ENCODE results near the gene CST5.
"Not testable (repeated sequence)": the region's sequence is repeated elsewhere in the genome, so short reads cannot be mapped to it uniquely, and the experiment has no call there.

Gene CST5
- total RNA-seq, result 0 reads per million in 2 experiments

- no peak for DNase-seq (ENCODE audit: low read depth)
Observed at GRCh38 chr20:23879328-23879798, at the start of gene CST5. Gene CST5, minus strand, starts transcription at chr20:23879748. Its CDS starts 72 bp downstream, at chr20:23879676.

GRCh38 chr20:23928788-23929187, 49.2 kb upstream of the CST5 start:
- DNase-seq (ENCODE audit: low read depth), result peak; percentile 30

- no peak for DNase-seq (ENCODE audit: low read depth)
Observed at GRCh38 chr20:23928353-23928752, 48.8 kb upstream of the CST5 start.

DNA sequence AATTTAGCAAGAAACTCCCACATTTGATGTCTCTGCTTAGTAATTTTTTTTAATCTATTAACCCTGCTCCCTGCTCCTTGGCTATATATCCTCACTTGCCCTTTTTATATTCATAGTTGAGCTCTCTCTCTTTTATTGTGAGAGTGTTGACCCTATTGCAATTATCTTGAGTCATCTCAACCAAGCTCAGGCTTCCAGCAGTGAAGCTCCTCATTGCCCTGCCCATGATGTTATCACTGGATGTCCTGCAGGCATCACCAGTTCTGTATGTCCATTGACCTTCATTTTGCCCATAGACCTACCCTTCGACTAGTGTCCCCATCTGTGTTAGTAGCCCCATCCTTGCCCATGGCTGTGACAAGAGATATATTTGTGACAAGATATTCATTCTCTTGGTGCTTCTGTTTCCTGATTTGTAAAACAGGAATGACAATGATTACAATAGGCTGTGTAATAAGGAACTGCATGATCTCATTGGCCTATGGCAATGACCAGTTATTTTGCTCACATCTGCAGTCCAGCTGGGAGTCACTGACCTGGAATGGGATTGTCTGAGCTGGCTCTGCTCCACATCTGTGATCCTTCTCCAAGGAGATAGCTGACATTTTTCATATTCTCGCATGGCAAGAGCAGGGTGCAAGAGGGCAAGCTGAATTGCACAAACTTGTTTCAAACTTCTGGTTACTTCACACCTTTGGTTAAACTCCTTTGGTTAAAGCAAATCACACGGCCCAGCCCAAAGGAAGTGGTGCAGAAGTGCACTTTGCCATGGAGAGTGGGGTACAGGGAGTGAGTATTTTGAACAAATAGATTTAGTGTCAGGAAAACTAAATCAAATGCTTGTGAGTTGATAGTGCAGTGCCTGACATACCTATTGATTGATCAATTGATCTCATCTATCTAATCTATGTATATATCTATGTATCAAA, 47.7 kb upstream of the CST5 start:
- no peak for DNase-seq (ENCODE audit: low read depth)

- no peak for DNase-seq (ENCODE audit: low read depth)
Observed at GRCh38 chr20:23926526-23926880, 47.0 kb upstream of the CST5 start.

DNA sequence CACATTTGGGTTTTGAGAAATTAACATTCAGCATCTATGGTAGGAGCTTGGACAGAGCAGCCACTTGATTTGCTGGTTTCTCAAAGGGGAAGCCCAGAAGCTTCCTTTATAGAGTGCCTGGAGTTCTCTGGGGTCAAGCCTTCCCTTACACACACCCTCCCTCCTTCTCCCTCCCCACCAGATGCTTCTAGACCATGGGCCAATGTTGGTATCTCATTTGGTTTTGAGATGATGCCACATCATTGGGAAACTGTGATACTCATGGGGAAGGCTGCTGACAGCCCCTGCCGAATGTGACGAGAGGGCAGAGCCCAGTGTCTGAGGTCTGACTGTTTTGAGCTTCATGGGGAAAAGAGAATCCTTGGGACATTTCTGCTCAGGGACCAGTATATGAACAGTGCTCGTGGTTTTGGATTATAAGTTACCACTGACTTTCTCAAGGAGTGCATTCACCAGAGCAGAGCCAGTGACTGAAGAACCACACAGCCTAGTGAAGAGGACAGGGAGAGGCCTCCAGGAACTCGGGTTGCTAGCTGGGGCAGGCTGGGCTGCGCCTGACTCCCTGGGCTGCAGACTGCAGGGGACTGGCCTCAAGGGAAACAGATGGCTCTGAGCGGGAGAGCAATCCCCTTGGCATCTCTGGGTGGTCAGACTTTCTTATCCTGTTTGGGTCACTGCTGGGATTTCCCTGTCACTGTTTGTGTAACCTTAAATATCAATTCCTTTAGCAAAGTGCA, 46.4 kb upstream of the CST5 start:
- no peak for DNase-seq (ENCODE audit: low read depth)

GRCh38 chr20:23924751-23925150, 45.2 kb upstream of the CST5 start:
- DNase-seq (ENCODE audit: low read depth), result no peak

DNA sequence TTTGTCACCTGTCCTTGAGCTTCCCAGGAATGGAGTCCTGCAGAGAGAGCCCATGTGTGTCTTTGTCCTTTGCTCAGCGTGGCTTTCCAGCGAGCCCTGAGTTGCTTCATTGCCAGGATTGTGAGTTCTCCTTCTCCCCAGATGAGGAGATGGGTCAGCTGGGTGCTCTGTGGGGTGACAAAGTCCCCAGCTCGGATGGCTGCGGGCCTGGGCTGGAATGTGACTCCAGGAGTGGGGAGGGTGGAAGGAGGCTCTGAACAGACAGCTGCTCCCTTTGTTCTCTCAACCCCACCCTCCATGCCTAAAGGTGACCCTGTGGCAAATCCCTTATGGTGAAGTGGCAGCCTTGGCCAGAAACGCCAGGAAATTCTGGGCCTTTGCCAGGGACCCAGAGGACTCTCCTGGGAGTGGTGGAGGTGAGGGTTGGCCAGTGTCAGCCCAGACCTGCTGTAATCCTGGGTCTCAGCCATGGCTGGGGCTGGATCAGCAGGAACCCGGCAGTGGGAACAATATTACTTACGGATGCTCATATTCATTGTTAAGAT, 44.4 kb upstream of the CST5 start:
- no peak for DNase-seq (ENCODE audit: low read depth)

DNA sequence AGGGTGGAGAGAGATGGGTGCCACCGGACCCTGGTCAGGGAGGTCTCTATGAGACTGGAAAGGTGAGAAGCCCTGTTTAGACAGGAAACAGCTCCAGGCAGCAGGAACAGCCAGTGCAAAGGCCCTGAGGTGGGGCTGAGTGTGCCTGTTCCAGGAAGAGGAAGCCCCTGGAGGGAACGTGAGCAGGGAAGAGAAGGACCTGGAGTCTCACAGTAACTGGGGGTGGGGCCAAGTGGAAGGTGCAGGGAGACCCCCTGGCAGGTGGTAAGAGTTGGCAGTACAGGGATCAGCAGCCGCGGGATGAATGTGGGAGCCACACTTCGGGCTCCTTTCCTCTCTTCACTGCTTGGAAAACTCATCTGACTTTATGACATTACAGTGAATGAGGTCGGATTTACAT, 43.8 kb upstream of the CST5 start:
- no peak for DNase-seq (ENCODE audit: low read depth)

- DNase-seq (ENCODE audit: low read depth), result no peak
Observed at GRCh38 chr20:23920408-23921325, 41.1 kb upstream of the CST5 start.

DNA sequence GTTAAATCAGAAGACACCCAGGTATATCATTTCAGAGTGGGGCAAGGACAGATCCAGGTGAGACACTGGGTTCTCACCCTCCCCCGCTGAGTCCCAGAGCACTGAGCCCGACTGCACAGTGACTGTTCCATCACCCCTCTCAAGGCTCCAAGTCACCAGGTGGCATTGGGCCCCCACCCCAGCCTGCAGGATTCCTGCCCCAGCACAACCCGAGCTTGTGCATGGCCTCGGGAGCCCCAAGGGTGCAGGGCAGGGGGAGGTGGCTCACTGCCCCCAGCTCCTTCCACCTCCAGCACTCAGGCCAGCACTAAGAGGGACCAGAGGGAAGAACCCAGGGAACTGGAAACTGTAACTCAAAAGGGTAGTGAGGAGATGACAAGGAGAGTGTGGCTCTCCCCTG, 39.3 kb upstream of the CST5 start:
- DNase-seq (ENCODE audit: low read depth), result no peak

GRCh38 chr20:23918101-23918862, 38.7 kb upstream of the CST5 start:
- DNase-seq (ENCODE audit: low read depth), result no peak

DNA sequence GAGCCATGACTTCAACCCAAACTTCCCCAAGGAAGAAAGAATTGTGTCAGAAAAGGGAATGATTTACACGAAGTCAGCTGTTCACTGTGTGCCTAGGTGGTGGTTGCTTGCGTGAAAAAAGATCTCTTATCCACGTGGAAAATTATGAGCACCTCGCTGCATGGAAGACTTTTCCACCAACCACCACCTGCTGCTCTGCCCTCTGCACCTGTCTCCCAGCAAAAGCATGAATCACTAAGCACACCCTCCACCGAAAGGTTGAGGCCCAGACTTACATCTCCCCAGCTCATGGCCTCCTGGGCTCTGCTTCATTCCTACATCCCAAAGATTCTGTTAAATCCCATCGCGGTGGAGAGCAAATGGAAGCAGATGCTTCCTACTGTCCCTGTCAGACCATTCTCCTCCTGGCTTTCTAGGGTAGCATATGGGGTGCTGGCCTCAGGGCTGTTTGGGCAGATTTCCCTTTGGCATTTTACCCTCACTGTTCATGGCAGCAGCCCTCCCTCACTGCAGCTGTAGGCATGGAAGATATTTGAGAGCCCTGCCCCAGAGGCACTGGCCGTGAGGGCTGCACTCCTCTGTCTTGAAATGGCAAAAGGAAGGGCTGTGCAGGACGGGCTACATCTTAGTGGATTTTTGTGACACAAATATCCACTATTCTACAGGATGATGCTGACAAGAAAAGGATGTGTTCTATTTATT, 37.6 kb upstream of the CST5 start:
- no peak for DNase-seq (ENCODE audit: low read depth)

DNA sequence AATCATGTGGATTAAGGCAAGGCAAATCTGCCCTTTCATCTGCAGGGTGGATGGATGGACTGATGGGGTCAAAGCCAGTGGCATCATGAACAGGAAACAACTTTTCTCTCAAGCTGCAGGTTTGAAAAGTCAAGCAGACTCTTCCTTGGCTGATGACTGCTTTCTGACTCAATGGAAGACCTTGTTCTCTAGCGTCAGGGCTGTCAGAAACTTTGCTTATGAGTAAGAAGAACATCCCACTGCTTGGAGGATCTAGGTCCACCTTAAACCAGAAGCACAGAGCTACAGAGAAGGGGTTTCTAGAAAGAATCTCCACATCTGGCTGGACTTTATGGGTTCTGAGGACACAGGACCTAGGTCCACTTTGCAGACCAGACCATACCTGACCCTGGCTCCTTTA, 36.3 kb upstream of the CST5 start:
- no peak for DNase-seq (ENCODE audit: low read depth)

DNA sequence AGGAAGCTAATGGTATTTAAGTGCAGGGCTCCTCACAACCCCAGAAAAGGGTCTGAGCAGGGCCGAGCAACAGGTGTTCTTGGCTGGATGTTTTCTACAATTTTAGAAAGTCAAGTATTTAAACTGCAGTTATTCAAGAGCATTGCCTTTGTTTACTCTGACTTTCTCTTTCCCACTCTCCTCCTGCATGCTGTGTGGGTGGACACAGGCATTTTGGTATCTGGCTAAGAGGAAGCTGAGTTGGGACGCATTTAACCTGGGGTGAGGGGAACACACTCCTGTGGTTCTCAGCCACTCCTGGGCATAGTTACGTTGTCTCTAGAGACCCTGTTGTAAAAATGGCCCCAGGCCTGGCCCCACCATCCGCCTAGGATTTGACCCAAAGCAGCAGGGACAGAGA, 34.9 kb upstream of the CST5 start:
- not testable (repeated sequence) for DNase-seq (ENCODE audit: low read depth)

GRCh38 chr20:23910210-23910609, 30.7 kb upstream of the CST5 start:
- DNase-seq (ENCODE audit: low read depth), result no peak

- DNase-seq (ENCODE audit: low read depth), result no peak
Observed at GRCh38 chr20:23909390-23909789, 29.8 kb upstream of the CST5 start.

- DNase-seq (ENCODE audit: low read depth), result no peak
Observed at GRCh38 chr20:23907579-23907978, 28.0 kb upstream of the CST5 start.

GRCh38 chr20:23902396-23902795, 22.8 kb upstream of the CST5 start:
- DNase-seq (ENCODE audit: low read depth), result peak; percentile 18

DNA sequence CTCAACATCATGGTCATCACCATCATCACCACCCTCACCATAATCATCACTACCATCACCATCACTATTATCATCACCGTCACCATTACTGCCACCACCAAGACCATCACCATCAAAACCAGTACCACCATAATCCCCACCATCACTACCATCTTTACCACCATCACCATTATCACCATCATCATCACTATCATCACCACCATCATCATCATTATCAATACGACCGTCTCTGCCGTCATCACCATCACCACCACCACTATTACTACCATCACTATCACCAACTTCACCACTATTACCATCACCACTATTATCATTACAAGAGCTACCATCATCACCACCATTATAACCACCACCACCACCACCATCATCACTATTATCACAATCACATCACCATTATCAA, 11.3 kb upstream of the CST5 start:
- DNase-seq (ENCODE audit: low read depth), result not testable (repeated sequence)
